Kidney epithelial cell (primary cell): ENCODE results near the gene YIPF2. TPM values are rescaled to one million over a fixed set of nuclear protein-coding genes. Genes with fewer than 3 reads are reported as not detected.

Experiments
- DNase-seq: peaks from one replicate; pipeline ENCODE4 v3.0.0-alpha.2; 2010; ENCODE audit warnings: low read depth
- H3K27me3 ChIP-seq: 2 replicates; pipeline ENCODE4 v1.6.0; 2011; ENCODE audit warnings: low read length; ENCODE audit not compliant: control insufficient read depth, insufficient read depth
- H3K36me3 ChIP-seq: 2 replicates; pipeline ENCODE4 v1.5.1; 2011; ENCODE audit warnings: low read length; ENCODE audit not compliant: control insufficient read depth, insufficient read depth
- H3K4me3 ChIP-seq: 2 replicates; pipeline ENCODE4 v1.5.1; 2011; ENCODE audit warnings: low read depth, mild to moderate bottlenecking, control low read depth, low read length
- CTCF ChIP-seq: IDR thresholded peaks from 2 replicates; pipeline ENCODE4 v1.5.1; 2011; ENCODE audit warnings: mild to moderate bottlenecking, moderate library complexity, low read length, control low read depth, inconsistent platforms; ENCODE audit not compliant: insufficient read depth, poor library complexity, severe bottlenecking
- total RNA-seq: library from RNA; depleted of rRNA; stranded (reverse); fragments of >200 nt; gene quantifications from 2 replicates; pipeline ENCODE4 v1.2.3, GENCODE V29; 2015

YIPF2 gene
- total RNA-seq, 1 donor from 2014 or later, result 61.1 TPM

- H3K4me3 ChIP-seq, result no peak overlapping the region
- TF ChIP-seq CTCF, result no peak
- no peaks in the 10 kb centered on the region for H3K36me3 ChIP-seq
- H3K27me3 ChIP-seq, result no peaks in the 10 kb centered on the region
- no peak for DNase-seq
These were observed 33.1 kb downstream of the YIPF2 start for GRCh38 chr19:10895363-10895762.

- Histone ChIP-seq H3K36me3 (no peaks in the 10 kb centered on the region), H3K27me3 (no peaks in the 10 kb centered on the region), H3K4me3 (no peak overlapping the region)
- DNase-seq, result no peak
- TF ChIP-seq CTCF, result no peak
These were observed 33.6 kb downstream of the YIPF2 start for GRCh38 chr19:10894911-10895213.

GRCh38 chr19:10892256-10892655 is 36.2 kb downstream of the YIPF2 start:
- DNase-seq, result no peak
- TF ChIP-seq CTCF, result no peak
- no peaks in the 10 kb centered on the region for H3K27me3 ChIP-seq
- H3K4me3 ChIP-seq, result no peak overlapping the region
- H3K36me3 ChIP-seq, result no peaks in the 10 kb centered on the region

GRCh38 chr19:10891405-10892086 is 36.9 kb downstream of the YIPF2 start:
- peak; percentile 37 for DNase-seq
- no peak for TF ChIP-seq CTCF
- H3K36me3 ChIP-seq, result no peaks in the 10 kb centered on the region
- no peak overlapping the region for H3K4me3 ChIP-seq
- no peaks in the 10 kb centered on the region for H3K27me3 ChIP-seq

GRCh38 chr19:10889880-10890279 is 38.6 kb downstream of the YIPF2 start:
- TF ChIP-seq CTCF, result no peak
- no peak overlapping the region for H3K4me3 ChIP-seq
- H3K27me3 ChIP-seq, result no peaks in the 10 kb centered on the region
- no peak for DNase-seq
- no peaks in the 10 kb centered on the region for H3K36me3 ChIP-seq

- Histone ChIP-seq H3K36me3 (no peaks in the 10 kb centered on the region), H3K27me3 (no peaks in the 10 kb centered on the region), H3K4me3 (no peak overlapping the region)
- no peak for DNase-seq
- no peak for TF ChIP-seq CTCF
These were observed 40.0 kb downstream of the YIPF2 start for GRCh38 chr19:10888421-10888866.
